ENCODE results near the gene MS4A5.
"Not testable (repeated sequence)": the region's sequence is repeated elsewhere in the genome, so short reads cannot be mapped to it uniquely, and the experiment has no call there.

Gene MS4A5, protein sequence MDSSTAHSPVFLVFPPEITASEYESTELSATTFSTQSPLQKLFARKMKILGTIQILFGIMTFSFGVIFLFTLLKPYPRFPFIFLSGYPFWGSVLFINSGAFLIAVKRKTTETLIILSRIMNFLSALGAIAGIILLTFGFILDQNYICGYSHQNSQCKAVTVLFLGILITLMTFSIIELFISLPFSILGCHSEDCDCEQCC

DNA sequence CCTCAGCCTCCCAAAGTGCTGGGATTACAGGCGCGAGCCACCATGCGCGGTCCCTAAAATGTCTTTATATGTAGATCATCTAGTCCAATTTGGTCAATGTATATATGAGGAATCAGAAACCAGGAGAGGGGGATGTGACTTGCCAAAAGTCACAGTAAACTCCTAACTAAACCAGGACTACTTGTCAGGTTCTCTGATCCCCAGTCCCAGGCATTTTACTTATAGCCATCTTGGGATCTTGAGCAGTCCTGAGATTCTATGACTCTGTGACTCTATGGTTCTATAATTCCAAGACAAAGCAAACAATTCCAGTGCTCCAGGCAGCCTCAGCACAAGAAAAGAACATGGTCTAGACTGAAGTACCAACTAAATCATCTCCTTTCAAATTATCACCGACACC lies at the start of gene MS4A5:
Gene MS4A5, plus strand, starts transcription at position 301 of the 400 bp plus-strand sequence. CDS start 103 bp downstream, outside the sequence.
- no peak for DNase-seq

DNA sequence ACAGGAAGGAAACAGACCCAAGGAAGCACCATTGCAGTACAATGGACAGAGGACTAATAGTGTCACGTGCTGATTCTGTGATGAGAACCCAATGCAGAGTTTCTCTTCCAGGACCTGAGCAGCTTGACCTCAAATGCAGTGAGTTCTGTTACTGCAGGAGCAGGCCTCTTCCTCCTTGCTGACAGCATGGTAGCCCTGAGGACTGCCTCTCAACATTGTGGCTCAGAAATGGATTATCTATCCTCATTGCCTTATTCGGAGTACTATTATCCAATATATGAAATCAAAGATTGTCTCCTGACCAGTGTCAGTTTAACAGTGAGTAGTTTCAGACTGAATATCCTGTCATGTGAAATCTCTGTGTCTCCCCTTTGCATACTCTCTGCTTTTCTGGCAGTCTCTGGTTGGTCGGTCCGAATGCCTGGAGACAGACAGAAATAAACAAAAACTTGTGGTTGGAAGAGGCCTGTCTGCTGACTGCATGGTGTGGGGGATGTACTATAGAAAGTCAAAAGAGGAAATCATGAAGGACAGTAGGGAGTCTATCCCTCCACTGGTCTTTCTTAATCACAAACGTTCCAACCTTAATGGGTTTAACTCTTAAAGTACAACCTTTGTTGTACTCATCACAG lies 40.0 kb upstream of the MS4A5 start:
- DNase-seq, result no peak

DNA sequence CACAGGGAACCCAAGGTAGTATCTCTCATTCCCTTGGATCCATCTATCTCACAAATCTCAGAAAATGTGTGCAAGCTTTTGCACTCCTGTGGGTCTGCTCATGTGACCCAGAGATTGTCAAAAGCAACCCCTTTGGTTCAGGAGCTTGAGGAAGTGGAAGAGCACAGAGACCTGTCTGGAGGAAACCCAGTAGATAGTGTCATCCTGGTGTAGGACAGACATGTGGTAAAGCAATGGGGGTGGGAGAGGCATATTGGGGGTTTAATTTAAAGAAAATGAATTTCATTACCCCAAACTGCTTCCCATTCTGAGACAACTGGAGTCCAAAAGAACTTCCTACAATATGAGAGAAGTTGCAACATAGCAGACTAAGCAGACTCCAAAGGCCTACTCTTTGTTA lies 39.0 kb upstream of the MS4A5 start:
- DNase-seq, result no peak

DNA sequence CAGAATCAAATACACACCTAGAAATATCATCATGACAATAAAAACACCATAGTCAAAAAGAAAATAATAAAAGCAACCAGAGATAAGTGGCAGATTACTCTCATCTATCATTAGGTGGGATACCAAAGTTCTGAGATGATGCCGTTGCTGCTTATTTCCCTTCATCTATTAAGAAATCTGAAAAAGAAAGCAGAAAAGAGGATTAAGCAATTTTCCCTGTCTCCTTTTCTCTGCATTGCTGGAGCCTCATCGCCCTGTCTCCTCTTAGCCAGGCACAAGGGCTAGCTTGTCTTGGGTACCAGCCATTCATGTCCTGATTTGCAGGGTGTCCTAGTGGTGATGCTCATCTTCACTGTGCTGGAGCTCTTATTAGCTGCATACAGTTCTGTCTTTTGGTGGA lies 37.0 kb upstream of the MS4A5 start:
- DNase-seq, result no peak

DNA sequence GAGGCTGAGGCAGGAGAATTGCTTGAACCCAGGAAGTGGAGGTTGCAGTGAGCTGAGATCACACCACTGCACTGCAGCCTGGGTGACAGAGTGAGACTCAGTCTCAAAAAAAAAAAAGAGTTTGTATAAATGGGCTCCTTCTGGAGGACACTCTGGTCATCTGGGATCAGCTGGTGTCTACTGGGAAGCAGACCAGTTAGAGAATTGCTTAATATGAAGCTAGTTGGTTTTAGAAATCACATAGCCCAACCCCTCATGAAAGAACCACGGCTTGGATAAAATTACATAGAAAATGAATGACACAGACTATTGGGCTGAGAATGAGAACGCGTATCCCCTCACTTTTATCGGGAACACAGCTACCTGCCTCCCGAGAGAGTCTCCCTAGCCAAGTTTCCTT lies 36.4 kb upstream of the MS4A5 start:
- no peak for DNase-seq

DNA sequence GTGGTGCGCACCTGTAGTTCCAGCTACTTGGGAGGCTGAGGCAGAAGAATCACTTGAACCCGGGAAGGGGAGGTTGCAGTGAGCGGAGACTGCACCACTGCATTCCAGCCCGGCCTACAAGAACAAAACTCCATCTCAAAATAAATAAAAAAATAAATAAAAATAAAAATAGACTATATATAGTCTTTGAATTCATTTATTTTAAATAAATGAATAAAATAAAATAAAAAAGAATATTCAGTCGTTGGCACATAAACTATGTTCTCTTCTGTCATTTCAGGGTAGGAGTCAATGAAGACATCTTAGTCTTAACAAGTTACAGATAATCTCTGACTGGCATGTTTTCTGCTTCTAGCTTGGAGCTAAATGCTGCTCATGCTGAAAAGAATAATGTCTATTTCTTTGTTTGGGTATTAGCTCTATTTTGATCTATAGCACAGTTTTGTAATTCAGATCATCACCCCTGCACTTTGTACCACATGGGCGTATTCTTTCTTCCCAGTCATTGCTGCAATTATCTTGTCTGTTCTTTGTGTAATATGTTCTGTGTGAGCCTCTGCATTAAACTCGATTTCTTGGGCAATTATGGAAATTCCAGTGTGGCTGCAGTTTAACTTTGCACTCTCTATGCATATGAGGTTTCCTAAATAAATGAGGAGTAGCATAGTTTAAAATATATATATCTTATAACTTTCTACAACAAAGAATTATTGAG lies 34.5 kb upstream of the MS4A5 start:
- no peak for DNase-seq

DNA sequence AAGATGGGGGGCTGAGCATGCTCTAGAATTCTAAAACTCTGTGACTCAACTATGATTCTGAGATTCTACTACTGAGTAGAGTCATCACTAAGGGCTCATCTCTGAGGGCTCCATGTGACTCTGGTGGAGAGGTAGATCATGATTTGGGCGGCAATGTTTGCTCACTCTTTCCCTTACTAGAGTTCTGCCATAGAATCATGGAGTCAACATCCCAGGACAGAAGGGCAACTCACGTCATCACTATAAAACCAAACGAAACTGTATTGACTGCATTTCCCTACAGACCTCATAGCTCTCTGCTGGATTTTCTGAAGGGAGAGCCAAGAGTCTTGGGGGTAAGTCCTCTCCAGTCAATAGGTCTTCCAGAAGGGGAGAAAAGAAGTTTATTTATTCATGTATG lies 33.0 kb upstream of the MS4A5 start, which contains the start of gene MS4A14:
Gene MS4A14, plus strand, starts transcription at position 78 of the 400 bp plus-strand sequence. Its CDS starts 120 bp downstream, at position 198.
- DNase-seq, result no peak

DNA sequence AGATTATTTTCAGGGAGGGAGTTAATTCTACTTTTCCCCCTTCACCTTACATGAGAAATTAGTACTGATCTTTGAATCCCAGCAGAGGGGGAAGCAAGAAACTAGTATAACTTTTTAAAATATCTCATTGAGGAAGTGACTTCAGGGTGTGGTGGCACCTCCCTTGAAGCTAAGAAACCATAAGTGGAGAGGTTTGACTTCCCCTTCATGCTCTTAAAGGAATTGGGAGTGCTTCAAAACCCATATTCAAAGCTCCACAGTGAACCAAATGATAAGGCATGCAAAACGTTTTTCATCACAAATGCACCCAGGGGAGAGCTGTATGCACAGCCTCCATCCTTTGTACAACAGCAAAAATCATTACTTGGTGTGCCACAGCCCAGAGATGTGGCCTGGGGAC lies 32.6 kb upstream of the MS4A5 start:
- DNase-seq, result no peak

DNA sequence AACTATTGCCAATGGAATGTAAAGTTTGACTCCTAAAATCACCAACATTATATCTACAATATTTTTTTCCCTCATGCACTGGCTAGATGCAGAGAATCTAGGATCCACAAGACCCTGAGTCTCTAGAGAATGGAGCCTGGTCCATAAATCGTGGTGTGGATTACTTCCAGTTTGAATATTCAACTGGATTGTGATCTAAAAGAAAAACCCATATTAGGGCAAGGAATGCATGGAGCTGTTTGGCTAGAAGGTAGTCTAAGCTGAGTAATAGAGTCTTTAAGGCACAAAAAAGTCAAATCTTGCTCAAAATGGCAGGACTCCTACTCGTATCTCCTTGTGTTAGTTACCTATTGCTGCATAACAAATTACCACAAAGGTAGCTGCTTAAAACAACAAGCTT lies 9.4 kb upstream of the MS4A5 start:
- no peak for DNase-seq

DNA sequence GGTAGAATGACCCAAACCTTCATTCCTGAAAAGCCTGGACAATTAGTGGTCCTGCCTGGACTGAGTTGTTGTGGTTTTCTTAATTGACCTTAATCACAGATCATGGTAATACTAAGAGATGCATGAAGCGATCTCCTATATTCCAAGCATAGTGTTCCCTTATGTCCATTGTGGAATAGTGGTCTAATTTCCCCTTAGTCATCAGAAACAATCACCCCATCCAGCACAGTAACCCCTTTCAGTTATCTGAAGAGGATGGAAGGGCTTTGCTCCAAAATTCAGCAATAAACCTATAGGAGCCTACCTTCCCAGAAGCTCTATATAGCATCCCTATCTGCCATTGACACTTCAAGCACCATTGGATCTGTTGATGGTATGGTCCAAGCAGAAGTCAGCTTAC lies 6.8 kb upstream of the MS4A5 start:
- no peak for DNase-seq

DNA sequence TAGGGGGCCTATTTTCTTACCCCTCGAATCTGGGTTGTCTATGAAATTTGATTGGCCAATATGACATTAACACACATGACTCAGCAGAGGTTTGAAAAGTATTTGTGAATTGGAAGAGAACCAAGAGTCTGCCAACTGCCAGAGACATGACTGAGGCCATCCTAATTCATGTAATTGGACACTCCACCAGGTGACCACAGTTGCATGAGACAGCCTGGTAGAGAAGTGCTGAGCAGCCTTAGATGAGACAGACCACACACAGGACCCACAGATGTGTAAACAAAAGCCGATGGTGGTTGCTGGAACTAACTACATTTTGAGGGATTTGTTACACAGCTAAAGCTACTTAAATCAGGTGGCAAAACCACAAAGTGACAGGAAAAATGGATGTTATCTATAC lies 855 bp upstream of the MS4A5 start:
- DNase-seq, result peak; percentile 79

DNA sequence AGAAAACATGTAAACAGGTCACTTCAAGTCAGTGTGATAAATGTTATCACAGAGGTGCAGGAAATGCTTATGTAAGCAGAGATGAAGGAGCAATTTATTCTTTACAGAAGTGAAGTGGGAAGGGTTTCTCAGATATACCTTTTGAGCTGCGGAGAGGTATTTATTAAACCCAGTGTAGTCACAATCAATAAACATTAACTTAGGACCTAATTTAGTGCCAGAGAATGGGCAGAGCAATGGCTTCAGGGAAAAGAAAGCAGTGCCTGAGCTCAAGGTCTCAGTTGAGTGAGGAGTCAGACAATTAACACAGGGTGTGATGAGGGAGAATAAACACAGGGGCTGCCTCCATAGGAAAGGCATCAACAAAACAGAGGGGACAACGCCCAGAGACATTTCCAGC lies 1.9 kb downstream of the MS4A5 start:
- no peak for DNase-seq

DNA sequence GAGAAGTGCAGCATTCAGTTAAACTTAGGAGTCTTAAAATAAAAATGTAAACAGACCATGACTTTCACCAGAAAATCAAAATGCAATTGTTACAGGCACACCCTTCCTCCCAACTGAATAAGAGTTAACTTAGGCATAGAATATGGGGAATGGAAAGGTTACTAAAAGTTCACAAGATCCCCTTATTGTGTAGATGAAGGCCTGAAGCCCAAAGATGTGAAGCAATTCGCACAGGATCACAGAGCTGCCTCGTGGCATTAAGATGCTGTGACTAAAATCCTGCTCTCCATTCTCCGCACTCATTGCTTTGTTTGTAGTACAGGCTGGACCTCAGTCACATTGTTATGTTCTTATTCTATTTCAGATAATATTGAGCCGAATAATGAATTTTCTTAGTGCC lies 4.0 kb downstream of the MS4A5 start:
- no peak for DNase-seq

DNA sequence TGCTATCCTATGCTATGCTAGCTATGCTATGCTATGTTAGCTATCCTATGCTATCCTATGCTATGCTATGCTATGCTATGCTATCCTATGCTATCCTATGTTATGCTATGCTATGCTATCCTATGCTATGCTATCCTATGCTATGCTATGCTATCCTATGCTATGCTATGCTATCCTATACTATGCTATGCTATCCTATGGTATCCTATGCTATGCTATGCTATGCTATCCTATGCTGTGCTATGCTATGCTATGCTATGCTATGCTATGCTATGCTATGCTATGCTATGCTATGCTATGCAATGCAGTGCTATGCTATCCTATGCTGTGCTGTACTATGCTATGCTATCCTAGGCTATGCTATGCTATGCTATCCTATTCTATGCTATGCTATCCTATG lies 17.7 kb downstream of the MS4A5 start:
- no peak for DNase-seq

DNA sequence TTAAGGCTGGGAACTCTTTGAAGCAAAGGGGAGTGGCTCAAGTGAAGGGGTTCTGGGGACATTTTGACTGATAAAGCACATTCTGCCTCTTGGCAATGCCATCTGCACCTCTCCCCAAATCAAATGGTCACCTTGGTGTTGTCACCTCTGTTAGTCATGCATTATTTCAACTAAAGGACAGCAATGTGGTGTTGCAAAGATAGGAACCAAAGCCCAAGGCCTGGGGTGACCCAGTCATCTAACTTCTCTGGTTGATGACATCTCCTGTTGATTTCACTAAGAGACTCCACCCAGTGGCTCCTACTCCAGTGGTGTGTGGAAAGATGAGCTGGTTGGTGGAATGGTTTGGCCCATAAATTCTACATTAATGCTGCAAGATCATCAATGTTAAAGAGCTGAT lies 18.5 kb downstream of the MS4A5 start:
- DNase-seq, result no peak

DNA sequence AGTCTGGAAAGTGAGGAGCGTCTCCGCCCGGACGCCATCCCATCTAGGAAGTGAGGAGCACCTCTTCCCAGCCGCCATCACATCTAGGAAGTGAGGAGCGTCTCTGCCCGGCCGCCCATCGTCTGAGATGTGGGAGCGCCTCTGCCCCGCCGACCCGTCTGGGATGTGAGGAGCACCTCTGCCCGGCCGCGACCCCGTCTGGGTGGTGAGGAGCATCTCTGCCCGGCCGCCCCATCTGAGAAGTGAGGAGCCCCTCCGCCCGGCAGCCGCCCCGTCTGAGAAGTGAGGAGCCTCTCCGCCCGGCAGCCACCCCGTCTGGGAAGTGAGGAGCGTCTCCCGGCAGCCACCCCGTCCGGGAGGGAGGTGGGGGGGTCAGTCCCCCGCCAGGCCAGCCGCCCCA lies 21.8 kb downstream of the MS4A5 start:
- DNase-seq, result not testable (repeated sequence)

DNA sequence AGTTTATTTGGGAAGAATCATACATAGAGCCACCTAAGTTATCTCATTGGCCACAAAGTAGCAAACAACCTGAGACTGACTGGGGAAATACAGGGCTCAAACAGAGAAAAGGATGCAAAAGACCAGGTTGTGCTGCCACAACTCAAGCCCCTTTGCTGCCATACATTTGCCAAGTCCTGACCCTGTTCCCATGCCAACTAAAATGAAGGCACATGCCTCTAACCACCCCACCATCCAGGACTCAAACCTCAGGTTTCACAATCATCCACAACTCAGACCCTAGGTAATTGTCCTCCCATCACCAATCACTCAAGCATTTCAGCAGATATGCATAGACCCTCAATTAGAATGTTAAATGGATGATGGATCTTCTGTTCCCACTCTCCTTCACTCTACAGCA lies 24.8 kb downstream of the MS4A5 start:
- DNase-seq, result no peak

DNA sequence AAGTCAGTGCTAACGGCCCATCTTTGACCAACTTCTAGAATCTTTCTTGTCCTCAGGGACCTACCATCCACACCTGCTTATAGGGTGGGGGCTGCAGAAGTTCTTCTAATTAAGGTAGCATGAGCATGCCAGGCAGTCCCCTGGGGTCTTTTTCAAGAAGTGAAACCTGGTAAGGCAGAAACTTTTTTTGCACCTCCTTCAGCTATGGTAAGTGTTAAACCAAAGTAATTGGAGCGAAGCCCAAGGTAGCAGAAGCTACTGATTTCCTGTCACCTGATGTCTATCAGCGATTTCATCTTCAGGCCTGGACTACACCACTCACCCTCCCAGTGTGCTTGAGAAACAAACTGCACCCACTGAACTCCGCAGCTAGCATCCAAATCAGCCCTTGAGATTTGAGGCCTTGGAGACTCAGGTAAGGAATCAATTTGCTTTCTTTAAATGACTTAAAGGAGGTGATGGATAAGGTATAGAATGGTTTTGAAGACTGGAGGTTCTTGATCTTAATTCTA lies 26.2 kb downstream of the MS4A5 start, which contains the start of gene MS4A1:
Gene MS4A1, plus strand, starts transcription at position 317 of the 512 bp plus-strand sequence. CDS start 6,528 bp downstream, outside the sequence.
- no peak for DNase-seq

DNA sequence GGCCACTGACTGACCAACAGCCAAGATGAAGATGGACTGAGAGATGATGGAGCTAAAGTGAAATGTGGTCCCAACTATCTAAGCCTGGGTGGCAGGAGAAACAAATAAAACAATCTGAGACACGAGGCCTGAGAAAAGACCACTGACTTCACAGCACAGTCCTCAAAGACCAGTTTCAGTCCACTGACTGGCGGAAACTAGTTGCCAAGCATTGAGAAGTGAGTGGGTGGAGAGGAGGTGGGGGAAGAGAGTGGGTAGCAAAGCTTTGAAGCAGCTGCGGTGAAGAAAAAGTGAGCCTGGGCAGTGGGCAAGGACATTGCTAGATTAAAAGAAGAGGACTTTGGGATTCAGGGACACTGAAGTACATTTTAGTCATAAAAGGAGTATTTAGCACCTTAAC lies 28.2 kb downstream of the MS4A5 start:
- no peak for DNase-seq

DNA sequence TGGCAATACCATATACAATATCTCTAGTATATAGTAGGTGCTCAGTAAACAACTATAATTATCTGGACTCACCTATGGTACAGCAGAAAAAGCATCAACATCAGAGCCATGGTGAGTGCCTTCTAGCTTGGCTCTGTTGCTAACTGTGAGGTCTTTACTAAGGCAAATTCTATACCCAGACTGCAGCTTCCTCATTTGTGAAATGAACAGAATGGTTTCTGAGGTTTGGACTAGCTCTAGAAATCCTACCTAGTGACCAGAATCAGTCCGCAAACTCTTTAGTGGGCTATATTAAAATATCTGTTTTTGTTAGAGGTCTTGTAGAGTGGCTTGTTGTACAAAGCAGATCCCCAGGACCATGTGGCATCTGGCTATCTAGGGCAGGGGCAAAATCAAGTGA lies 30.0 kb downstream of the MS4A5 start:
- DNase-seq, result no peak

DNA sequence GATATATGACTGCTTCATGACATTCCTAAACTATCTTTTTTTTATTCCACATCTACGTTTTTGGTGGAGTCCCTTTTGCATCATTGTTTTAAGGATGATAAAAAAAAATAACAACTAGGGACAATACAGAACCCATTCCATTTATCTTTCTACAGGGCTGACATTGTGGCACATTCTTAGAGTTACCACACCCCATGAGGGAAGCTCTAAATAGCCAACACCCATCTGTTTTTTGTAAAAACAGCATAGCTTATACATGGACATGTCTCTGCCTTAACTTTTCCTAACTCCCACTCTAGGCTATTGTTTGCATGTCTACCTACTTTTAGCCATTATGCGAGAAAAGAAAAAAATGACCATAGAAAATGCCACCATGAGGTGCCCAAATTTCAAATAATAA lies 39.5 kb downstream of the MS4A5 start:
- no peak for DNase-seq

DNA sequence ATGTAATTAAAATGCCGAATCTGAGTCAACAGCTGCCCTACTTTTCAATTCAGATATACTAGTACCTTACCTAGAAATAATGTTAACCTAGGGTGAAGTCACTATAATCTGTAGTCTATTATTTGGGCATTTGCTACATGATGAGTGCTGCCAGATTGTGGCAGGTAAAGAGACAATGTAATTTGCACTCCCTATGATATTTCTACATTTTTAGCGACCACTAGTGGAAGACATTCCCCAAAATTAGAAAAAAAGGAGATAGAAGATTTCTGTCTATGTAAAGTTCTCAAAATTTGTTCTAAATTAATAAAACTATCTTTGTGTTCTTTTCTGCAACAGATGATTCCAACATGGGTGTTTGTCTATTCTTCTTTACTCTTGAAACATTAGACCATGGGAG lies 40.4 kb downstream of the MS4A5 start:
- DNase-seq, result peak; percentile 16

DNA sequence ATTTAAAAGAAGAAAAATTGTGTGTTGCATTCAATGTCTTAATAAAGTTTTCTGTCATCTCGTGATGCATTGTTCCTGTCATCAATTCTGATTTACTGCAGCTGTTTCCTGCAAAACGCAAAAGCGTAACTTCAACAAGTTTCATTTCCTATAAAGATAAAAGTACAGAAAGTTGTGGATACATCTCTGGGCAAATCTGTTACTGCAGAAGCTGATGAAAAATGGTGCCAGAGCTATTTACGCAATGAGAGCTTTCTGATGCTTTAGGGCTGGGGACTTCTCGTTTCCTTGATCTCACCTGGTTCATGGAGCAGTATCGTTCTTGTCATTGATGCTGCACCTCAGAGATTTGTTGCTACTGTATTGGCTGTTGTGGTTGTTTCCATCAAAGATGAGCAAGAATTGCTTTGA lies 47.7 kb downstream of the MS4A5 start:
- DNase-seq, result no peak

DNA sequence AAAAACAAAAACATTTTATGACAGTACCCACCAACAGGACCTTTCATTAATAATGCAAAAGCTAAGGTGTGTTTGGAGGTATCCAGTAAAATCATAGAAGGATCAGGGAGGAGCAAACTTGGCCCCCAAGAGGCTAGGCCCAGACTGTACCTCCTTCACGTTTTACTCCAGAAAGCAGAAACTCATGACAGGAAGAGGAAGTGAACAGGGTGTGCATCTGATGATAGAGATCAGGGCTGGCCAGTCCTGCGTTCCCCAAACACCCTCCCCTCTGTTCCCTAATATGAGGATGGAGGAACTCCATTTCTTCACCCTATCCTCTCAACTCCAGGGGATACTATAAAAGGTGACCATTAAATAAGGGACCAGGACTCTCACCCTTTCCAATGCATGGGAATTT lies 53.0 kb downstream of the MS4A5 start:
- DNase-seq, result no peak
